ENCODE results near the gene CLDN4.

Gene CLDN4

DNA sequence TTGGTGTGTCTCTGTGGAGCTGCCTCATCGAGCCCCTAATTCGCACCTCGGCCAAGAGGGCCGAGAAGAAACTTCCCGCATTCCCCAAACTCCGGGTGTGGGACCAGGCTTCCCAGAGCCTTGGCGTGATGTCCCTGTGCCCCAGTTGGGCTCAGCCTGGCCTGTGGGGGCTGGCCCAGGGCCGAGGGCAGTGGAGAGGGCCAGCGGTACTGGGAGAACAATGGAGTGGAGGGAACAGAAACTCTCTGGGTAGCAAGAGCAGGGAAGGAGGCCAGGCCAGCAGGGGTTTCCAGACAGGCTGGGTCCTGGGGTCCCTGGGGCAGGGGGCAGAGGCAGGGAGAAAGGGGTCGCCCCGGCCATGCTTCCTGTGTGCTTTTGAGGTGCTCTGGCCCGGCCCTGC, 46.2 kb downstream of the CLDN4 start:
- FAIRE-seq = no peak

- no peak for FAIRE-seq
Observed at GRCh38 chr7:73879977-73880681, 49.3 kb downstream of the CLDN4 start.

DNA sequence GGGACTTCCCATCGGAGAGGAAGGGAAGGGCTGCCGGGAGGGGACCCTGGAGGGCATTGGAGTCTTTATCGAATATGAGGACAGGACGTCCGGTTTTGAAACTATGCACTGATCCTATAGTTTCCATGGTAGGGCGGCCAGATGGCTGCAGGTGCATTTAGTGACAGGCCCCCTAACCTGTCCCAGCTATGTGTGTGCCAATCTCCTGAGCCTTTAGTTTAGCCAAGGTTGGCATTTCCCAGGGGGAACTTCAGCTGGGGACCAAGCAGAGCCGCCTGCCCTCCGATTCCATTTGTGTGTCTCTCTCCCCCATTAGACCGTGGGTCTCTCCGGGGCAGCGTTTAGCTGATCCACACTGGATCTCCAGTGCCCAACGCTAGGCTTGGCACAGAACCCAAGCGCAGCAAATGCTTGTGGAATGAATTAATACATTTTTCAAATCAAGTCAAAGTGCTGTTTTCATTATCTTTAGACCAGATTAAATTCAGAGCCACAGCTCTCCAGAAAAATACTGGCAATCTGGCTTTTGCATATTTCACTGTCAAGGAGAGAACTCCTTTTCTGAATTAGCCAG, 50.0 kb downstream of the CLDN4 start:
- FAIRE-seq = no peak

DNA sequence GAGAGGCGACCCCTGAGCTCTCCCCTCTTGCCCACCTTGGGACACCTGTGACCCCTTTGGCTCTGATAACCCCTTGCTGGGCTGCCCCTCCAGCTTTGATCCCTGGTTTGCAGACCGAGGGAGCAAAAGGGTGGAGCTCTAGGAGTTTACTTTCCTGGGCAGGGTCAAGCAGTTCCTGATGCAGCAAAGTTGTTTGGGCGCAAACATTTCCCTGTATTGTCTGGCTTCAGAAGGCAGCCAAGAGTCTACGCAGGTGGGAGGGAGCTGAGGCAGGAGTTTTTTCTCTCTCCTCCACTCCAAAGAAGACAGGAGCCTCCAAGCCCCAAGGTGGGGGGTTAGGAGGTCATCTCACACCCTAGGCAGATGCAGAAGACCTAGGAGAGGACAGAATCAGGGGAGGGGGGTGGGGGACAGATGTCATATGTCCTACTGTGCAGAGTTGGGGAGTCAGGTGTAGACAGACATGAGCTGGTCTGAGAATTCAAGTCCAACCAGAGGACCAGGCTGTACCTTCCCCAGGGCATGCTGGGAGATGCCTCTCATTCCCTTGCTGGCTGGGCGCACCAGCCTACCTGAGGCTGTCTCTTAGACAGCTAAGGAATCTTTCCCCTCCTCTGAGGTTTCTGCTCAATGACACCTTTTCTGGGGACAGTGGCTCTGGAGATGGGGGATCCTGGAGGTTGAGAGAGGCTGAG, 50.7 kb downstream of the CLDN4 start:
- no peak for FAIRE-seq

GRCh38 chr7:73882047-73882402, 51.2 kb downstream of the CLDN4 start:
- no peak for FAIRE-seq

All from colon (tissue), 2 donors.